CD4-positive, alpha-beta T cell treated with Interferon gamma for 1 hour (primary cell): ENCODE measurements around the gene CYP51A1.
"Not testable (repeated sequence)": the region's sequence is repeated elsewhere in the genome, so short reads cannot be mapped to it uniquely, and the experiment has no call there.

Experiments used
- DNase-seq: peaks from one replicate; pipeline ENCODE4 v3.0.0-alpha.2; 2020

Gene CYP51A1

DNA sequence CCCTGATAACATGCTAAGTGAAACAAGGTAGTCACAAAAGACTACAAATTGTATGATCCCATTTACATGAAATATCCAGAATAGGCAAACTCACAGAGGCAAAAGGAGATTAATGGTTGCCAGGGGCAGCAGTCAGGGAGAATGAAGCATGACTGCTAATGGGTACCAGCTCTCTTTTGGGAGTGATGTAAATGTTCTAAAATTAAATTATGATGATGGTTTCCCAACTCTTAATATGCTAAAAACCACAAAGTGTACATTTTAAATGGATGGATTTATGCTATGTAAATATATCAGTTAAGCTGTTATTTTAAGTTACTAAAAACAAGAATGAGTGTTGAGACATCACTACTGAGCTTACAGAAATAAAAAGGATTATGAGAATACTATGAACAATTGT, 12.6 kb downstream of the CYP51A1 start:
- no peak for DNase-seq

DNA sequence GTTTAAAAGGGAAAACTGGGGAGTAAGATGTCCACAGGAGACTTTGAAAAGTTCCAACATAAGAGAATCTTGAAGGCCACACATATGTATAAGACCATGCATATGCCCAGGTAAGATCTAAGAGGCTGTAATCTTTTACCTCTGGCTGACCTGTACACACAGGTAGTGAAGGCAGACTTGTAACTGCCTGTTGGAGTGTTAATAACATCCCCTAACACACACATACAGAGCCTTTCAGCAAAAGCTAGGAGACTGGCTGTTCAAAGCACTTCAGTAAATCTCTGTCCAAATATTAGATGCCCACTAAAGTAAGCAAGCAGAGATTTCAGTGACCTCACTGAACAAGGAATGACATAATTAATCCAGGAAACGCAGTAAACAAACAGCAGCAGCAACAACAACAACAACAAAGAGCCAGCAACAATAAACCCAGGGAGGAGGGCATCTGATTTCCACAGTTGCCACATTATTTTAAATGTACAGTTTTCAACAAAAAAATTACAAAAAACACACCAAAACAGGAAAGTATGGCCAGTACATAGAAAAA, 15.0 kb downstream of the CYP51A1 start:
- no peak for DNase-seq

DNA sequence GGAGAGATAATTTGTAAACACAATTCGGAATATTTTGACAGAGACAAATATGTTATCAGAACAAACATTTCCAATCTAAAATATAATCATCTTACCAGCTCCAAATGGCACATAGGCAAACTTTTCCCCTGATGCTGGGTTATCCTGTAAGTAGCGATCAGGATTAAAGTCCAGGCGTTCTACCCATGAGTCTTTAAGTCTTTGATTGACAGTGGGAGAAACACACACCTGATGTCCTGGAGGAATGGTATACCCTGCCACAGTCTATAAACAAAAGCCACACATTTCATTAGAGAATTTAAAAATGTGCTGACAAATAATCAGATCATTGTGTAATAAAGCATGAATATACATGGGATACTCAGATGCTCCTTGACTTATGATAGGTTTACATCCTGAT, 17.3 kb downstream of the CYP51A1 start:
- DNase-seq = no peak

DNA sequence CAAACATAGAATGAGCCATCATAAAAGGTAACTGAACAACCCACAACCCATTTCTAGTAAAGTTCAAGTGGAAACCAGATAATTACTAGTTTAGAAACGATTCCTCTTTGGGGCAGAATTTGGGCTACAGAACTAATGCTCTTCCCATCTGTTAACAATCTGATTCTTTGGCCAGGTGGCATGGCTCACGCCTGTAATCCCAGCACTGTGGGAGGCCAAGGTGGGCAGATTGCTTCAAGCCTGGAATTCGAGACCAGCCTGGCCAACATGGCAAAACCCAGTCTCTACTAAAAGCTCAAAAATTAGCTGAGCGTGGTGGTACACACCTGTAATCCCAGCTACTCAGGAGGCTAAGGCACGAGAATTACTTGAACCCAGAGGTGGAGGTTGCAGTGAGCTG, 18.5 kb downstream of the CYP51A1 start:
- no peak for DNase-seq

DNA sequence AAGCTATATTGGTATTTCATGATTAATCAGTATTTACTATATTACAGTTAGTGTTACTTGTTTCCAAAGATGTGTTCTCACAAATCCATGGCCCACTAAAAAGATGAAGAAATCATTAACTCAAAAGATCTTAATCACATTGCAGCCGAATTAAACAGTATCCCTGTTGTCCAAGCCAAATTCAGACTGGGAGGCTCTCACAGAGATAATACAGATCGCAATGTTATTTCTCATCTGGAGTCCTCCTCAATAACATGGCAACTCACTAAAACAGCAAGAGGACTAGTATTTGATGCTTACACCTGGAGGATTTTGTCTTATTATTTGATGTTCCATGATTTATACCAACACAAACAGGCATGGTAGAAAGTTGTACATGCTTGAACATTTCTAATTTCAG, 23.4 kb downstream of the CYP51A1 start:
- DNase-seq = no peak

DNA sequence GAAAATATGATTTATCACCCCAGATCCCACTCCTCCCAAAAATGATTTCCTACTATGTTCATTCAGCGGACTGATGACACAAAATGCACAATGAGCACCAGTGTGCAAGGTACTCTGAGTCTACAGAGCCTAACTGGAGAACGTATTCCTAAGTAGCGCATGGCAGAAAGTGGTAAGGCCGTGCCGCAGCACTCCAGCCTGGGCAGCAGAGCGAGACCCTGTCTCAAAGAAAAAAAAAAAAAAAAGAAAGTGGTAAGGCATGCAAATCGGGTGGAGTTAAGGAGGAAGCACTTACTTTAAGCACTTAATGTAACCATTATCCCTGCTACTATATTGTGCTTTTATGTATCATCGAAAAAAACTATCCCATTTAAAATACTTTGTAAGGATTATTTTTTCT, 25.5 kb downstream of the CYP51A1 start:
- no peak for DNase-seq

DNA sequence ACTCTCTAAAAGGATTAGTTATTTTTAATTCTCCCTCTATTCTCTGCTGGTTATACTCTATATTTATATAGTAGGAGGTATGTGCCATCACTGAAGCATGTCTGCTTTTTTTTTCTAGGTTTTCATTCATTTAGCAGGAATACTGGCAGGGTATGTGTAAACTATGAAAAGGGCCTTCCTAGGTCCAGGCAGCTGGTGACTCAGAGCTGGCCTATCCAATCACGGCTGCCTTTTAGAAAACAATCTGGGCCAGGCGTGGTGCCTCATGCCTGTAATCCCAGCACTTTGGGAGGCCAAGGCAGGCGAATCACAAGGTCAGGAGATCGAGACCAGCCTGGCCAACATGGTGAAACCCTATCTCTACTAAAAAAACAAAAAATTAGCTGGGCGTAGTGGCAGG, 31.4 kb downstream of the CYP51A1 start:
- DNase-seq = not testable (repeated sequence)

DNA sequence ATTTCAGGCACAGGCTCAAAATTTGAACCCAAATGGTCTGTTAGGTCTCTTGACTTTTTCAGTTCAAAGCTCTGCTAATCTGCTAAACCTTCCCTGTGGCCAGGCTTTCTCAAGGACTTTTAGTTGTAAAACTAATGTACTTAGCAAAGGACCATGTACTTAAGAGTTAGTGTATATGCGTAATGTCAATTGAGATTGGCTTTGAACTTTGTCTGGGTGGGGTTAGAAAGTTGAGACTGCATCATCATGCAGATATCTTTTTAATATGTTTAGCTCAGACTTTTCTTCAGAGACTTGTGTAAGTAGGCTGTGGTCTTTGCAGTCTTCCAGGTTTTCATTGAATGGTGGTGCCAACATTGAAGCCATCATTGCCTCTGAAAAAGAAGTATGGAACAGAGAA, 33.7 kb downstream of the CYP51A1 start:
- DNase-seq = no peak

DNA sequence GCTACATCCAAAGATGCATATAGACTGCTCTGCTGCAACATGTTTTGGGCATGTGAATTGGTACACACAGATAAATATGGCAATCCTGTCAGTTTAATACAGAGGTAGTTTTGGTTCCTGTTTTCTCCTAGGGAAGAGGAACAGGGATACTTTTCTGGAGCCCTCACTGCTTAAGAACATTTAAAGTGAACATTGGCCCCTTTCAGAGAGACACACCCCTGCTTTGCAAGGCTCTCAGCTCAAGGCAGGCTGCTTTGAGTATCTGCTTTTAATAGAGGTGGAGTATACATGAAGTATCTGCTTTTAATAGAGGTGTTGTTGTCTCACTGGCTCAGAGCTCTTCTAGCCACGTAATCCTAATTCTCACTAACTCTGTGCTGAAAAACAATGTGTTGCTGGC, 38.9 kb downstream of the CYP51A1 start:
- DNase-seq = no peak

DNA sequence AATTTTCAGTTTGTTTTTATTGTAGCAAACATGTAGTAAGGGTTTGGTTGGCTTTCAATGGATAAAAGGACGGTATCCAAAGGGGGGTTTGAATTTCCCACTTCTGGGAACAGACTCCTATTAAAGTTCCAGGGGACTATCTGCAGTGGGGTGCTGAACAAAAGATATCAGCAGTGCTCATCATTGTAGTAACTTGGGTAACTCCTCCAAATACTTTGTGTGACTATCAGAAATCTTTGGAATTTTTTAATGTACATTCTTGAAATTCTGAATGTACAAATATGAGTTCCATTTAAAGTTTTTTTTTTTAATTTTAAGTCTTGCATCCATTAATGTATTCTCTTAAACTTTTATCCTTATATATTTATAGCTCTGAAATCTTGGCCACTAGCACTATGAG, 42.1 kb downstream of the CYP51A1 start:
- DNase-seq = no peak

DNA sequence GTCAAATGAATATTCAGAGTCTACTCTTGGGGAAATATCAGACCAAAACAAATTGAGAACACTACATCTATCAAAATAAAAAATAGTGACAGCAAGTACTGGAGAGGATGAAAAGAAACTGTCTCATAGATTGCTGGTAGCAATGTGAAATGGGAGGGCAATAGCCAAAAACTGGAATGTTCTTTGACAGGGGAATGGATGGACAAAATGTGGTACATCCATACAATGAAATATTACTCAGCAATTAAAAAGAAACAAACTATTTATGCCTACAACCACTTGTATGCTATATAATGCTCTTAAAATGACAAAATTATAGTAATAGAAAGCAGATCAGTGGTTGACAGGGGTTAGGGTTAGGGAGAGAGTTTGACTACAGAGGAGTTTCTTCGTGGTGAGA, 46.0 kb downstream of the CYP51A1 start:
- no peak for DNase-seq

DNA sequence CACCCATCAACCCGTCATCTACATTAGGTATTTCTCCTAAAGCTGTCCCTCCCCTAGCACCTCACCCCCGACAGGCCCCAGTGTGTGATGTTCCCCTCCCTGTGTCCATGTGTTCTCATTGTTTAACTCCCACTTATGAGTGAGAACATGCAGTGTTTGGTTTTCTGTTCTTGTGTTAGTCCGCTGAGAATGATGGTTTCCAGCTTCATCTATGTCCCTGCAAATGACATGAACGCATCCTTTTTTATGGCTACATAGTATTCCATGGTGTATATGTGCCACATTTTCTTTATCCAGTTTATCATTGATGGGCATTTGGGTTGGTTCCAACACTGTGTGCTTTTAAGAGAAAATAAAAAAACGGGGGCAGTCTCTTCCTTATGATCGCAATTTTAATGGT, 50.4 kb downstream of the CYP51A1 start:
- DNase-seq = not testable (repeated sequence)

DNA sequence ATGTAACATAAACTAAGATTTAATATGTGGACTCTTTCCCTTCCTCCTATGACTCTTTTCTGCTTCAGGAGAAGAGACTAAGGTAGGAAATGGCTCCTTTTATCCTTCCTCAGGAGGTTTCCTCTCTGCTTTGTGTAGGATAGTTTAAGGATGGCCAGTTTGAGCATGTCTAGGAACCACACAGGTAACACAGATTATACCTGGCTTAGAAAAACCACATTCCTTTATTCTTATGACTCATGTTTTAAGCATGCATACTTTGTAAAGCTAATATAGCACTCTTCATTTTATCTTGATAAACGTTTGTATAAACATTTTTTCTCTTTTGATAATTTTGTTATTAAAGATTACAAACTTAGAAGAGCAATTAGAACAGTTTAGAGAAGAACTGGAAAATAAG, 57.8 kb downstream of the CYP51A1 start:
- no peak for DNase-seq

DNA sequence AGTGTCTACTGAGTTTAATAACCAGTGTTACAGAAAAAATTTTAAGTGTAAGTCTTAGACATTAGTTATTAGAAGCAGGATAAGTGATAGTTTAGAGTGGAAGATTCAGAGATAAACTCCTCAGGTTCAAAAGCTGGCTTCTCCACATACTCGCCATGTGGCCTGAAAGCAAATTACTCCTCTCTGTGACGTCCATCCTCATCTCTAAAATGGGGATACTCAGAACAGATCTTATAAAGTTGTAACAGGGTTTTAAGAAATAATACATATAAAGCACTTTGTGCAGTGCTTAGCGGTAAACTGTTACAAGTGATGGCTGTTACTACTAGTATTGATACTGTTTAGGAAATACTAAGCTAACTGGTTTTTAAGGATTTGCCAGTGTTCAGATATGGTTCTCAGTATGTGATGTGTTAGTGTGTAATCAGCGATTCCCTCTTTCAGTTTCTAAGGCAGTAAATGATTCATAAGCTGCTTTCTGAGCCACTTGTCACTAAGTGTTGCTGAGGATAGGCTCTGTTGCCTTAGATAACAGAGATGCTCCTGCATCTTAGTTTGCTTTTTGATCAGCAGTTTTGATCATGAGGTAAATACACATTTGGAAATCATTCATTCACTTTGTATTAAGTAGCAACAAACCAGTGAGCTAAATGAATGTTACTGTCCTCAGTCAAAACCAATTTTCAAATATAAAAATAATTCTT, 58.7 kb downstream of the CYP51A1 start:
- no peak for DNase-seq

DNA sequence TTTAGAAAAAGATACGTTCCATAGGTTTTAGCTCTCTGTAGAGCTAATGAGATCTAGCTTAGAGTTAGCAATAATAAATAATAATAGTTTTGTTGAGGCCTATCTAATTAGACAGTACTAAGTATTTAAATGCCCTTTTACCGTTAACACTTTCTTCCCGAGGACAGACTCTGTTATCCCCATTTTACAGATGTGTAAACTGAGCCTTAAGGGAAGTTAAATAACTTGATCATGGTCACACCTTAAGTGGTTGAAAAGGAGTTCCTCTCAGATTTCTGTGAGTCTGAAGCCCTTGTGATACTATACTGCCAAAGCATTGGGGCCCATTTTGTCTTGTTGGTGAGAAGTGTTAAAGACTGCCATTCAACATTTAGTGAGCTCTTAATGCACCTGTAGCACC, 61.6 kb downstream of the CYP51A1 start:
- no peak for DNase-seq

DNA sequence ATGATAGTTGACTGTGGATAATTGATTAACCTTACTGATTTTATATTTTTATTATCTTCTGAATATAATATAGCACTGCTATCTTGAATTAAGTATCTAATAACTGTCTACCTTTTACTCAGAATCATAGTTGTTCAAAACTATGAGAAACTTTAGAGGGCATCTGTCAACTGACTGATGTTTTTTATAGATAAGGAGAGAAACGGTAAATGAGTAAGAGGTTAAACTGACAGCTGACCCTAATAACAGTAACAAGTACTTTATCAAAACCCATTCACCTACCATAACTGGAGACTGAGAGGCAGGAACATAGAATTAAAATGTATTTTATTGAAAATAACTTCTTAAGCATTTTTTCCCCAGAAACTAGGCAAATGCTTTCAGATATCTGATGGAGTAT, 62.2 kb downstream of the CYP51A1 start:
- no peak for DNase-seq

DNA sequence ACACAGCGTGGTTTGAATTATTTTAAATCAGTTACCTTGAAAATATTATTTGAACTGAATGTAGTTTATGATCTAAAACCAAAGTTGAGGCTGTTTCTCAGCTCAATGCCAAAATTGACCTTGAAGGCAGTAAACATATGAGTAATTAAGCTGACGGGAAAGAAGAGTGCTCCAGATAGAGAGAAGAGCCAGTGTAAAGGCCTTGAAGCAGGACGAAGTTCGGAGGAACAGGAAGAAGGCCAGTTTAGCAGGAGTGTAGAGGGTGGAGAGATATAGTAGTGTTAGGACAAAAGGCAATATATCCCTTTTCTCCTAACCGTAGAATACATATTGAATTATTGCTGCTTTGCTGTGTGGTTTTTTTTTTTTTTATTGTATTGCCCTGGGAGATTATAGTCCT, 63.2 kb downstream of the CYP51A1 start:
- DNase-seq = no peak

DNA sequence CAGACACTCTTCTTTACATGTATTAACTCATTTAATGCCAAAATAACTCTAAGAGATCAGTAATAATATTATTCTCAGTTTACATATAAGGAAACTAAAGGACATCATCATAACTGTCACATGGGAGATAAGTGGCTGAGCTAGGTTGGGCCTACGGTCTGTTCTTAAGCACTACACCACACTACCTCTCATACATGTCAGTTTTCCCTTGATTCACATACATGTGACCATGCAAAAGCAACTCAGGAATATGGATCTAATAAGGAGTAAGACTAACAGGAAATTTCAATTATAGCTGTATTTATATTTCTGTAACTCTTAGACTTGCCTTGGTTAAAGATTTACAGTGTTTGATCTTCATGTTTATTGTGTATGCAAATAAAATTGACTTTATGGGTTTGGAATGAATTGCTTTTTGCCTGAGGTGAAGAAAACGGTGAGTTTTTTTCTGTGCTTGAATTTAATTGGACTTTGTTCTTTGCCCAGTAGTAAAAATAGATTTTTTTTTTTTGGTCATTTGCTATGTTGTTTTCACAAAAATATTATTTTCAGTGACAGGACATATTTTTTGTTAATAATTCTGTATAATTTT, 69.7 kb downstream of the CYP51A1 start:
- no peak for DNase-seq
